ENCODE data around the gene SMNDC1.

- TF ChIP-seq CTCF (IDR thresholded peaks at IDR 0.05), result no peak
- TF ChIP-seq POLR2A (IDR thresholded peaks at IDR 0.05), result no peak
- TF ChIP-seq POLR2AphosphoS5 (IDR thresholded peaks at IDR 0.05), result no peak
Observed at GRCh38 chr10:110241841-110242240, 62.9 kb downstream of the SMNDC1 start.
